GM12801 (cell line): ENCODE results near the gene SORL1.

ENCODE experiments used
- TF ChIP-seq, protein P1 (sequence below): IDR thresholded peaks from one replicate; pipeline ENCODE4 v1.5.1; 2011; ENCODE audit warnings: control low read depth; ENCODE audit not compliant: insufficient read length; ENCODE audit errors: extremely low read depth

The SORL1 gene

DNA sequence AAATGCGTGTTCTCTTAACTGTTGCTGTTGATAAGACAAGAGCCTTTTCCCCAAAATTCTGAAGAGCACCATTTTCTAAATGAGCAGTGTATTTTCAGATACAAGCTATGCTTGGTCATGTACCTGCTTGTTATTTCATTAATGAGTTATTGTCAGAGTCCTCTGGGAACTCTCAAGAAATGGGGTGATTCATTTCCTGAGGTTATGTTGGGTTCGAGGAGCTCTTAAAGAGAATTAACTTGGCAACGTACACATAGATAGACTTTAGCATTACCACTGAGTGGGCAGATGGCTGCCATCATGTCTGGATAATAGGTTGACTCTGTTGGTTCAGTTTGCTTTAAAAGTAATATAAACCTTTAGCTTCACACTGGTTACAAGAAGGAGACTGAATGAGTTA lies 88.5 kb downstream of the SORL1 start:
- TF ChIP-seq, protein P1, sequence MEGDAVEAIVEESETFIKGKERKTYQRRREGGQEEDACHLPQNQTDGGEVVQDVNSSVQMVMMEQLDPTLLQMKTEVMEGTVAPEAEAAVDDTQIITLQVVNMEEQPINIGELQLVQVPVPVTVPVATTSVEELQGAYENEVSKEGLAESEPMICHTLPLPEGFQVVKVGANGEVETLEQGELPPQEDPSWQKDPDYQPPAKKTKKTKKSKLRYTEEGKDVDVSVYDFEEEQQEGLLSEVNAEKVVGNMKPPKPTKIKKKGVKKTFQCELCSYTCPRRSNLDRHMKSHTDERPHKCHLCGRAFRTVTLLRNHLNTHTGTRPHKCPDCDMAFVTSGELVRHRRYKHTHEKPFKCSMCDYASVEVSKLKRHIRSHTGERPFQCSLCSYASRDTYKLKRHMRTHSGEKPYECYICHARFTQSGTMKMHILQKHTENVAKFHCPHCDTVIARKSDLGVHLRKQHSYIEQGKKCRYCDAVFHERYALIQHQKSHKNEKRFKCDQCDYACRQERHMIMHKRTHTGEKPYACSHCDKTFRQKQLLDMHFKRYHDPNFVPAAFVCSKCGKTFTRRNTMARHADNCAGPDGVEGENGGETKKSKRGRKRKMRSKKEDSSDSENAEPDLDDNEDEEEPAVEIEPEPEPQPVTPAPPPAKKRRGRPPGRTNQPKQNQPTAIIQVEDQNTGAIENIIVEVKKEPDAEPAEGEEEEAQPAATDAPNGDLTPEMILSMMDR, result no peak

DNA sequence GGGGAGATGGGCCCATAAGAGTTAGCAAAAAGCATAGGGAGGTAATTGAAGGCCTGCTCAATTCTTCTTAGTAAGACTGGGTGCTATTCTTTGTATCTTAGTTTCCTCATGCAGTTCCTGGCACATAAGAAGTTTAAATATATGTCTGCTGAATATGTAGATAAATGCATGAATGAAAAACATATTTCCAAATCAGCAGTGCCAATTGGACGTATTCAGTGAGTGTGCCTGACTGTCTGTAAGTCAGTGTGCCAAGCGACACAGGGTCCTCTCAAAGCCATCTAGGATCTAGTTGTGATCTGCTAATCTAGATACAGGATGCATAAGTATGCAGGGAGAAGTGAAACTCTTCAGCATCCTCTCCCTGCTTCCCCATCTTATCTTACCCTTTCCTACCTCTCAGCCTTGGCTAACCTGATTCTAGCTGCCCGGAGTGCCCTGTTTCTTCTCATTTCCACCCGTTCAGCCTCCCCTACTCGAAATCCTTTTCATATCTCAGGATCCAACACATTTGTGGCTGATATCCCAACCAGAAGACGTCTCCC lies 91.8 kb downstream of the SORL1 start:
- TF ChIP-seq, protein P1, result no peak

DNA sequence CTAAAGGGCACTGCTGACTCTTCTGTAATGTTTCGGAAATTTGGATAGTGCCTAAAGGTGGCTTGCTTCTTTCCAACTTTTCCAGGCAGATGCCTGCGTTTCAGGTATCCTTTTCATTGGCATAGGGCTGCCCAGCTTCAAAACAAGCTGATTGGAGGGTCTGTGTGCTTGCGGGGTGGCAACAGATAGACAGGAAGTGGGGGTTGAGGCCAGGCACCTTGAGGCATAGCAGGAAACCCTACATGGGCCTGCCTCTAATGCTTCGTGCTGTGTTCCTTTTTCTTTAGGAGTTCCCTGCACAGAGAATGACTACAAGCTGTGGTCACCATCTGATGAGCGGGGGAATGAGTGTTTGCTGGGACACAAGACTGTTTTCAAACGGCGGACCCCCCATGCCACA lies 92.8 kb downstream of the SORL1 start:
- TF ChIP-seq, protein P1, result no peak

- TF ChIP-seq, protein P1, result no peak
Observed at GRCh38 chr11:121547574-121547973, 95.5 kb downstream of the SORL1 start.

GRCh38 chr11:121550247-121551030 lies 98.3 kb downstream of the SORL1 start:
- TF ChIP-seq, protein P1, result no peak

DNA sequence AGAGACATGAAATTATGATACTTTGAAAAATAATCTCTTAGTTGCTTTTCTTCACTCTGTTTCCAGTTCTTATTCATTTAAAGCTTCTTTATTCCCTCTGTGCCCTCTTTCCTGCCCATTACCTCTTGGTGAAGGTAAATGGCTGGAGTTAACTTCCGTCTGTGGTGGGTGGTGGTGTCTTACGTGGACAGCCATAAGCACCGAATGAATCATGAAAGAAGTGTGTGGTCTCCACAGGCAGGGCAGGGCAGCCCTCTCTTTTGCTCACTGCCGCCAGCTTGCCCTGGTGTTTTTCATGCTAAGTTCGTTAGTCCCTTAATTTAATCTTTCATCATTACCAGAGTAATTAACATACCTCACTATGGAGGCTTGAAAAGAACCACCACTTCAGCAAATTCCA lies 99.3 kb downstream of the SORL1 start:
- TF ChIP-seq, protein P1, result no peak

DNA sequence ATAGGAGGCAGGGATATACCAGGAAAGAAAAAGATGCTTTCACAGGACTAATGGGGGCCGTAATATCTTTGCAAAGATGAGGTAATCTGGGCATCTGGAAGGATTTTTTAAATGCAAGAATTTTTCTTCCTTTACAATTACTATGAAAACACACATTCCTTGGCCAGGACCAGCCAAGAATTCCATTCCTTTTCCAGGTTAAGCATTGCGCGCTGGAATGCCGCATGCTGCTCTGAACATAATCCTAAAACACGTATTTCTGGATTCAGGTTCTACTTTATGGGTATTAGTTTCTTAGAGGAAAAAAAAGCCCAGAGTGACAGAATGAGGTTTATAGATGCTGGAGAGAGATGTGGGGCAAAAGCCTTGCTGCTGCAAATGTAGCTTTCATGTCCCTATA lies 100.0 kb downstream of the SORL1 start:
- TF ChIP-seq, protein P1, result no peak
